ENCODE results near the gene CRLF2. TPM values are rescaled to one million over a fixed set of nuclear protein-coding genes. Genes with fewer than 3 reads are reported as not detected.
"Not testable (repeated sequence)": the region's sequence is repeated elsewhere in the genome, so short reads cannot be mapped to it uniquely, and the experiment has no call there.

Gene CRLF2
- total RNA-seq, result 1 to 10 TPM in 1 of 2 donors, not detected in 1; 1.8 TPM

GRCh38 chrX:1212532-1212931, at the start of gene CRLF2:
Gene CRLF2 (minus strand): TSS chrX:1212649. CDS start chrX:1212634, 15 bp downstream.
- no peak for DNase-seq (ENCODE audit: low spot score)
- no peaks in the 10 kb centered on the region for H3K9me3 ChIP-seq
- H3K36me3 ChIP-seq, result no peaks in the 10 kb centered on the region

GRCh38 chrX:1261771-1262170, 49.3 kb upstream of the CRLF2 start:
- H3K4me1 ChIP-seq (ENCODE audit: control insufficient read depth in 1 of 2, low read depth in 2 of 2); DNase-seq (ENCODE audit: low spot score): not testable (repeated sequence)

More at GRCh38 chrX:1212532-1212931, at the start of gene CRLF2:
- ATAC-seq (ENCODE audit: insufficient number of reproducible peaks, low FRiP score, low read depth), result no peak
- H3K4me3 ChIP-seq, result no peak within 1 kb of the TSS
- H3K27me3 ChIP-seq (replicated peaks; ENCODE audit: insufficient read depth), result no peaks in the 10 kb centered on the region
- no peak for TF ChIP-seq CTCF (IDR thresholded peaks at IDR 0.05)
- no peak within 1 kb of the TSS for H3K27ac ChIP-seq
- H3K4me1 ChIP-seq (ENCODE audit: control insufficient read depth in 1 of 2, low read depth in 2 of 2), result no peaks in the 10 kb centered on the region

GRCh38 chrX:1261285-1261684, 48.8 kb upstream of the CRLF2 start:
- no peaks in the 10 kb centered on the region for H3K27me3 ChIP-seq (replicated peaks; ENCODE audit: insufficient read depth)
- H3K4me1 ChIP-seq (ENCODE audit: control insufficient read depth in 1 of 2, low read depth in 2 of 2), result no peaks in the 10 kb centered on the region

More at GRCh38 chrX:1261771-1262170, 49.3 kb upstream of the CRLF2 start:
- not testable (repeated sequence) for ATAC-seq (ENCODE audit: insufficient number of reproducible peaks, low FRiP score, low read depth); H3K36me3 ChIP-seq; H3K27me3 ChIP-seq (replicated peaks; ENCODE audit: insufficient read depth); H3K27ac ChIP-seq; H3K9me3 ChIP-seq; H3K4me3 ChIP-seq

GRCh38 chrX:1252861-1253260, 40.4 kb upstream of the CRLF2 start:
- Histone ChIP-seq H3K4me3 (no peak overlapping the region), H3K36me3 (no peaks in the 10 kb centered on the region), H3K27ac (no peak overlapping the region), H3K4me1 (ENCODE audit: control insufficient read depth in 1 of 2, low read depth in 2 of 2) (peaks cover 7 to 14% of the 10 kb centered on the region in 2 donors), H3K27me3 (replicated peaks; ENCODE audit: insufficient read depth) (no peaks in the 10 kb centered on the region), H3K9me3 (no peaks in the 10 kb centered on the region)
- no peak for DNase-seq (ENCODE audit: low spot score)
- no peak for ATAC-seq (ENCODE audit: insufficient number of reproducible peaks, low FRiP score, low read depth)
- no peak for TF ChIP-seq CTCF (IDR thresholded peaks at IDR 0.05)

More at GRCh38 chrX:1261285-1261684, 48.8 kb upstream of the CRLF2 start:
- ATAC-seq (ENCODE audit: insufficient number of reproducible peaks, low FRiP score, low read depth) (no peak), DNase-seq (ENCODE audit: low spot score) (no peak)
- H3K27ac ChIP-seq, result no peak overlapping the region
- no peak for TF ChIP-seq CTCF (IDR thresholded peaks at IDR 0.05)
- no peaks in the 10 kb centered on the region for H3K36me3 ChIP-seq
- H3K4me3 ChIP-seq, result no peak overlapping the region
- H3K9me3 ChIP-seq, result no peaks in the 10 kb centered on the region

- ATAC-seq (ENCODE audit: insufficient number of reproducible peaks, low FRiP score, low read depth) (no peak), DNase-seq (ENCODE audit: low spot score) (no peak)
- Histone ChIP-seq H3K27me3 (replicated peaks; ENCODE audit: insufficient read depth) (no peaks in the 10 kb centered on the region), H3K27ac (no peak overlapping the region), H3K4me1 (ENCODE audit: control insufficient read depth in 1 of 2, low read depth in 2 of 2) (peaks cover 7 to 14% of the 10 kb centered on the region in 2 donors), H3K9me3 (no peaks in the 10 kb centered on the region), H3K4me3 (peak overlapping the region; percentile 54), H3K36me3 (no peaks in the 10 kb centered on the region)
- TF ChIP-seq CTCF (IDR thresholded peaks at IDR 0.05), result no peak
These were observed 36.8 kb upstream of the CRLF2 start for GRCh38 chrX:1249101-1249887.

All from thoracic aorta (tissue), 2 donors.